Stimulated activated CD8-positive, alpha-beta memory T cell treated with anti-CD3 and anti-CD28 coated beads, Interleukin-2, amount 100 ng/mL, for 1 hour (primary cell): ENCODE measurements around the gene CRYGC.
"Not testable (repeated sequence)": the region's sequence is repeated elsewhere in the genome, so short reads cannot be mapped to it uniquely, and the experiment has no call there.

ENCODE experiments used
- DNase-seq, 2 donors: peaks; one replicate each; pipeline ENCODE4 v3.0.0-alpha.2; 2020; ENCODE audit warnings: low read depth in 2 of 2

Gene CRYGC

GRCh38 chr2:208136716-208137094 lies 7.1 kb upstream of the CRYGC start:
- DNase-seq = no peak

- DNase-seq = no peak
These were observed 6.4 kb upstream of the CRYGC start for GRCh38 chr2:208135794-208136715.

GRCh38 chr2:208134928-208135586 lies 5.4 kb upstream of the CRYGC start:
- DNase-seq = no peak

DNA sequence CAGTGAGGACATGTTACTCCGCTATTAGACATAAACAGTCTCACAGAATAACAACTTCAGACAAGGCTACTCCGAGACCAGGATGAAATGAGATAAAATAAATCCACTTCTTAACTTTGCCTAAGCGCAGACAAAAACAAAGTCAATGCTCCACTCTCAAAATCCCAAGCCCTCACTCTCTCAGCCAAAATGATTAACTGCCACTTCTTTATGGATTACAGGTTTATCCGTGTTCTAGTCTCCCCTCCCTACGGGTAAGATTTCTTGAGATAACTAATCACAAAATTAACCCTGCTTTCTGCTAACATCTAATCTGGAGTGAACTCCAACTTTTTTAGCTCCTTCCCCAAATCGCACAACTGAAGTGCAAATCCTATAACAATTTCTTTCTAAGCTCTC lies 1.1 kb upstream of the CRYGC start:
- DNase-seq = no peak

- no peak for DNase-seq
These were observed 1.5 kb downstream of the CRYGC start for GRCh38 chr2:208128136-208128535.

GRCh38 chr2:208127090-208127489 lies 2.5 kb downstream of the CRYGC start:
- DNase-seq = no peak

DNA sequence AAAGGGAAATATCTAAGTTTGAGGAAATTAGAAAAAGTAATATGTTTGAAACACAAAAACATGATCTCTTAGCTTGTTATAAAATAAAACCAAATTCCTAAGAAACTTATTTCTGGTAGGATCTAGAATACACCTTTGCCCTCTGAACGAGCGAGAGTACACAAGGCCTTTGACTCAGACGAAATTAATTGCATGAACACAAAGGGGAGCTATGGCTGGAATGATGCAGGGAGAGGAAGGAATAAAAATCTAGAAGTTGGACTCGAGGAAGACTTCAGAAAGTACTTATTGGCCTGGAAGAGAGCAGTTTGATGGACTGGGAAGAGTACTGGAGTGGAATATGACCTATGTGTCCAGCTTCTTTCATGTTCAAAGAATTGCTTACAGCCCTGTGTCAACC lies 4.4 kb downstream of the CRYGC start:
- no peak for DNase-seq

GRCh38 chr2:208124013-208124715 lies 5.5 kb downstream of the CRYGC start, which contains the start of gene CRYGD:
Gene CRYGD, minus strand, starts transcription at chr2:208124524. Its CDS starts 51 bp downstream, at chr2:208124473.
- DNase-seq = not testable (repeated sequence)

- DNase-seq = no peak
These were observed 7.4 kb downstream of the CRYGC start for GRCh38 chr2:208122248-208122647.

DNA sequence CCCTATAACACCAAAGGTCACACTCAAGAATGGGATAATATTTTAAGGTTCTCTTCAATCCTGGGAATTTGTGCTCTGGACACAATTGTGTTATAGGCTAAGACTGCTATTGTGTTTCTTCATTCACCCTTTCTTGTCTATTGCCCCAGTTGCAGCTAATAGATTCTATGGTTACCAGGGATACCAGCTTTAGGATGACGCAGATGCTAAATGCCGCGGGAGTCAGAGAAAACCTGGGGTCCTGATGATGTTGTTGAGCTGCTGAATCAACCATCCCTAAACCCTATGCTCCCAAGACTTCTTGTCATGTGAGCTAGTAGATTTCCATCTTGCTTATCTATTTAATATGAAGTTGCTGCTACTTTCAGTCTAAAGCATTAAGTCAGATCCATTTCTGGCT lies 10.7 kb downstream of the CRYGC start:
- no peak for DNase-seq

- not testable (repeated sequence) for DNase-seq
These were observed 12.2 kb downstream of the CRYGC start for GRCh38 chr2:208117390-208117789.

GRCh38 chr2:208112969-208113368 lies 16.7 kb downstream of the CRYGC start:
- no peak for DNase-seq

DNA sequence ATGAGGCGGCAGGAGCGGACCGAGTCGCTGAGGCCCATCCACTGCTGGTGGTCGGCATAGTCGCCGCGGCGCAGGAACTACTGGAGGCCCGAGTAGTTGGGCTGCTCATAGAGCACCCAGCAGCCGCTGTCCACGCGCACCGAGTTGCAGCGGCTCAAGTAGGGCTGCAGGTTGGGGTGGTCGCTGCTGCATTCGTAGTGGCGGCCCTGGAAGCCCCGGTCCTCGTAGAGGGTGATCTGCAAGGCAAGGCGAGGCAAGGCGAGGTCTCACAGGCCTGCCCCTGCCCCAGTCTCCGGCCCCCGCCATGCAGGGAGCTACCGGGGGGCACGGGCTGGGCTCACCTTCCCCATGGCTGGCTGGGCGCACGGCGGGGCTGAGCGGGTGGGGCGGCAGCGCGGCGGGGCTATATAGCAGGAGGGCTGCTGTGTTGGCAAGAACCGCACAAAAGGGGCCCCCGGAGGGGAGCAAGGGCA lies 17.3 kb downstream of the CRYGC start:
- DNase-seq = not testable (repeated sequence)

DNA sequence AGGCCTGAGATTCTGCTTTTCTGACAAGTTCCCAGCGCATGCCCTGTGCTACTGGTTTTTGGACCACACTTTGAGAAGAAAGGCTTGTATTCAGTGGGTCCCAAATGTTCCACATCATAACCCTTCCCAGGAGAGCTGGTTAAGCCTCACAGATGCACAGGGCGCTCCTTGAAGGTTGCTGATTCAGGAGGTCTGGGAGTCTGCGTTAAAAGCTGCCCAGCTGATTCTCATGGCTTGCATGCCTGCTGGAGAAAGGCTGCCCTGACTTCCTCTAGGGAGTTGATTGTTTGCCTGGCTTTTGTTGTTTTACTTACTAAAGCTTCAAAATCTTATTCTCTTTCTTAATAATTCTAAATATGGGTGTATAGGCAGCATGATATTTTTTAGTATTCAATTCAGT lies 26.0 kb downstream of the CRYGC start:
- no peak for DNase-seq

GRCh38 chr2:208101716-208102631 lies 27.7 kb downstream of the CRYGC start:
- no peak for DNase-seq

DNA sequence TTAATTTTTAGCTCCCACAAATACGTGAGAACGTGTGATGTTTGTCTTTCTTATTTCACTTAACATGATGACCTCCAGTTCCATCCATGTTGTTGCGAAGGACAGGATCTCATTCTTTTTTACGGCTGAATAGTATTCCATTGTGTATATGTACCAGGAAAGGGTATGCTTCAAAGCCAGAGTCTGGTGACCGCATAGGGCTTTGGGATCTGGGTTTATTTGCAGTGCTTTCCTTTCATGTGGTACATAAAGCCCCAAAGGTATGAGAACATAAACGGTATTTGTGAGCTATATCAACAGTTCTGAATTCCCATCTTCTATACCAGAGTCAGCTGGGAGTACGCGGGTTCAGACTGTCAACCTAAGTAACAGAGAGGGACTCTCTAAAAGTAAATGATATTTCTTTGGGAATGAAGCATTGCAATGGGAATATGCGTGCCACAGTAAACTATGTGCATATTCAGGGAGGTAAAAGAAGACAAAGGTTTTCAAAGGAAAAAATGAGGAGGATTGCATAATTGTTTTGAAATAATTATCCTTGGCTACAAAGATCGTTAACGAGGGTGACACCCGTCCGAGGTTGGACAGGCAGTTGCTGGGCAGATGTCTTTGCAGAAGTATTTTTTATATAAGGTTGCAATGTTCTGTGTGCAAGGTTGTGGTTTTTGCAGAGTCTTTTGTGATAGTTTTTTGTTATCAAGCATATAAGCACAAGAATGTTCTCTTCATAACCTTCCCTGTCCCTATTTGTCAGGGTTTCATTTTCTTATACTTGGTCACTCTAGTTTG lies 29.8 kb downstream of the CRYGC start:
- DNase-seq = no peak

DNA sequence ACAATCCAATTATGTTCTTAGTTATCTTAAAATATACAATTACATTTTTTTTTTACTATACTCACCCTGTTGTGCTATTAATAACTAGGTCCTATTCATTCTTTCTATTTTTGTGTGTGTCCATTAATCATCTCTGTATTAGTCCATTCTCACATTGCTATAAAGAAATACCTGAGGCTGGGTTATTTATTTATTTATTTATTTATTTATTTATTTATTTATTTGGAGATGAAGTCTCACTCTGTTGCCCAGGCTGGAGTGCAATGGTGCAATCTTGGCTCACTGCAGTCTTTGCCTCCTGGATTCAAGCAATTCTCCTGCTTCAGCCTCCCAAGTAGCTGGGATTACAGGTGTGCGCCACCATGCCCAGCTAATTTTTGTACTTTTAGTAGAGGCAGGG lies 30.9 kb downstream of the CRYGC start:
- not testable (repeated sequence) for DNase-seq

- DNase-seq = no peak
These were observed 31.4 kb downstream of the CRYGC start for GRCh38 chr2:208098267-208098666.

GRCh38 chr2:208097801-208098200 lies 31.8 kb downstream of the CRYGC start:
- no peak for DNase-seq

DNA sequence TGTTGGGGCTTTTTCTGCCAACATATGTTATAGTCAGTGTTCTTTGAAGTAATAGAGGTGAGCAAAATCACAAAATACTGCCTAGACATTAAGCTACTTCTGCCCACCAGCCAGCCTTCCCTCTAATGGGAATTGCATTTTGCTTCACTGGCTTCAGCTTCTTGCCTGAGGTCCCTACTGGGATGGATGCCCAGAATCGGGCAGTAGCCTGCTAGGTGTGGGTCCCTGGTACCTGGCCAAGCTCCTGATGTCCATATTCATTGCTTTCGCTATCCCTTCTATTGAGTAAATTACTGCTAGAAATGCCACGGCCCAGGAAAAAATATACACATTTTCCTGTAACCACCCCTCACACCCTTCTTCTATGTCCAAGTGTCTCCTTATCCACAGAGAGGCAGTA lies 32.3 kb downstream of the CRYGC start:
- DNase-seq = no peak
